Memory B cell (primary cell): ENCODE measurements around the gene ANKH.
A peak's percentile ranks its signal among the peaks of the same experiment; 100 is the strongest.

Experiments
- ATAC-seq: fragments of 150-1000 bp; cut with Tn5 transposase; 2 replicates; pipeline ENCODE4 v1.10.0; 2021; ENCODE audit warnings: low read depth, mild to moderate bottlenecking, moderate library complexity
- DNase-seq, 2 donors: peaks; one replicate each; pipeline ENCODE4 v3.0.0; 2022; ENCODE audit warnings: low spot score in 2 of 2
- H3K27ac Mint-ChIP-seq: one replicate; pipeline ENCODE4 v1.8.0; 2022; ENCODE audit warnings: mild to moderate bottlenecking, moderate library complexity, mixed read lengths
- H3K27me3 Mint-ChIP-seq: one replicate; pipeline ENCODE4 v1.8.0; 2022; ENCODE audit warnings: mixed read lengths
- H3K36me3 Mint-ChIP-seq: one replicate; pipeline ENCODE4 v1.8.0; 2022; ENCODE audit warnings: mild to moderate bottlenecking, mixed read lengths
- H3K4me1 Mint-ChIP-seq: one replicate; pipeline ENCODE4 v1.8.0; 2022; ENCODE audit warnings: mixed read lengths
- H3K4me3 Mint-ChIP-seq: one replicate; pipeline ENCODE4 v1.8.0; 2022; ENCODE audit warnings: mild to moderate bottlenecking, moderate library complexity, mixed read lengths
- H3K9me3 Mint-ChIP-seq: one replicate; pipeline ENCODE4 v1.8.0; 2022; ENCODE audit warnings: mixed read lengths

The ANKH gene

DNA sequence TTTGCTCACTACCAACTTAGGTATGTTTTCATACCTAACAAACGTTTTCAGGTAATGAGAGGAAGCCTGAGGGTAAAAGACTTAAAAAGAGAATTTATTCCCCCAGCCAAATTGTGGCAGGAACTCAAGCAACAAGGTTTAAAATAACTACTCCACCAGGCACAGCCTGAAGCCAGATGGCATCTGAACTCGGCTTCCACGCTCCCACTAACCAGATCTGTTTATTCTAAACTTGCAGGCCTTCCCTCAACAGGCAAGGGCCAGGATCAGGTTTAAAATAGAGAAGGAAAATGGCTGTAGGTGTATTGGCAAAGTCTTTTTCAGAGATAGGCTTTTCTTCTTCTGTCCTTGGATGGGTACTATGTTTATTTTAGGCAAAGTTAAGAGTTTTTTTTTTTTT, 117.6 kb downstream of the ANKH start:
- H3K27ac Mint-ChIP-seq: no peak overlapping the region
- H3K4me1 Mint-ChIP-seq: peaks cover 10% of the 10 kb centered on the region
- ATAC-seq (no peak), DNase-seq (no peak)
- H3K9me3 Mint-ChIP-seq: no peaks in the 10 kb centered on the region
- H3K4me3 Mint-ChIP-seq: no peak overlapping the region
- no peaks in the 10 kb centered on the region for H3K27me3 Mint-ChIP-seq
- H3K36me3 Mint-ChIP-seq: peaks cover 34% of the 10 kb centered on the region

DNA sequence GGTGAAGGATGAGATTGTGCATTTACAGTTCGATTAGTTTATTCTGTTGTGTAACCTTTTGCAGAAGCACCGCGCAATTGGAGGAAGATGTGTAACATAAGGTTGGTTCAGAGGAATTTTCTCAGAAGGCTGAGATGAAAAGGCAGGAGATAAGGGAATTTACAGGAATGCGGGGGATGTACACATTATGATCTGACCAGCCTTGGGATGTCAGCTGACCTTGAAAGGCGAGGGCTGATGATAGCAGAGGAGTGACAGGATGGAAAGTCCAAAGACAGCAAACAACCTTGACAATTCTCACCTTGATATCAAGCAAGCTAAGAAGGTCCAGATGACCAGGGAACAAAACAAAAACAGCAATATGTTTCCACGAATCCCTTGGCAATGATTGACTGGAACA, 118.3 kb downstream of the ANKH start:
- Mint-ChIP-seq H3K4me3 (no peak overlapping the region), H3K4me1 (peaks cover 10% of the 10 kb centered on the region), H3K27me3 (no peaks in the 10 kb centered on the region), H3K9me3 (no peaks in the 10 kb centered on the region), H3K36me3 (peaks cover 33% of the 10 kb centered on the region), H3K27ac (peak overlapping the region; percentile 2)
- no peak for DNase-seq
- no peak for ATAC-seq

DNA sequence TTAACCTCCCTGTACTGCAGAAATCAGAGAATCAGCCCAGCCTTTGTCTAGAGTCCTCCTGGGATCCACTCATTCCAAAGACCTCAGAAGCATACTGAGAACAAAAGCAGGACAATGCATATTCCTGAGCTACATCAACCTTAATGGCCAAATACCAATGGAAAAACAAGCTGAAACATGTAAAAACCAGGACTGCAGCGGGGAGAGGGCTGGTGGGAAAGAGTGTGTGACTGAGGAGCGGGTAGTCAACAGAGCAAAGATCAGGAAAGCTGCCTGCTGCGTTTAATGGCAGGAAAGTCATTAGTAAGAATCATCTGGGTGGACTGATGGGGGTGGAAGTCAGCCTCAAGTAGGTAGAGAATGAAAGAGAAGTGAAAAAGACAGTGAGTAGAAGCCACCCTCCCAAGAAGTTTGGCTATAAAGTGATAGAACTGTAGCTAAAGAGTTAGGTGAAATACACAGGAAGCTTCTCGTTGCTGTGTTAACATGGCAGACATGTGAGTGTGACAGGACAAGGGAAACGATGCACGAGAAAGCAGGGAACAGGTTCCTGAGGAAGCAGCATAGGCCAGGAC, 119.0 kb downstream of the ANKH start:
- no peak overlapping the region for H3K4me3 Mint-ChIP-seq
- no peak for DNase-seq
- peaks cover 33% of the 10 kb centered on the region for H3K36me3 Mint-ChIP-seq
- no peaks in the 10 kb centered on the region for H3K9me3 Mint-ChIP-seq
- peak overlapping the region; percentile 2 for H3K27ac Mint-ChIP-seq
- H3K27me3 Mint-ChIP-seq: no peaks in the 10 kb centered on the region
- H3K4me1 Mint-ChIP-seq: peaks cover 10% of the 10 kb centered on the region
- no peak for ATAC-seq

DNA sequence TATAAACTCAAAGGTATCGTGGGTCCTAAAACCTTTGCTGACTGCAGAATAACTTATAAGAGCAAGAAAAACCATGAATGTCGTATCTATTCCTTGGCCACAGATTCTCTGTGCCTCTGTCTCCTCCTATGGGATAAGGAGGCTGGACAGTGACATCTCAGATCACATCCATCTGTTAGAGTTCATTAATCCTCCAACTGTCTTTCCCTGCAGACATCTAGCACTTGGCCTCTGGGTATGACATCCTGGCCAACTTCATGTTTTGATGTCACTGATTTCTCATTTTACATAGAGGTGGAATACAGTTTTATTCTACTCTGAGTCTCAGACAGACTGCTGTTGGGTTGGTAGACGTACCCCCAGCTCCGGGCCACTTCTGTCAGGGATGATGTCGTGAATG, 120.9 kb downstream of the ANKH start:
- Mint-ChIP-seq H3K9me3 (no peaks in the 10 kb centered on the region), H3K36me3 (peaks cover 29% of the 10 kb centered on the region), H3K27ac (no peak overlapping the region), H3K4me1 (peaks cover 13% of the 10 kb centered on the region), H3K27me3 (no peaks in the 10 kb centered on the region), H3K4me3 (no peak overlapping the region)
- no peak for ATAC-seq
- no peak for DNase-seq

- H3K27ac Mint-ChIP-seq: no peak overlapping the region
- H3K9me3 Mint-ChIP-seq: no peaks in the 10 kb centered on the region
- peaks cover 27% of the 10 kb centered on the region for H3K36me3 Mint-ChIP-seq
- no peaks in the 10 kb centered on the region for H3K27me3 Mint-ChIP-seq
- no peak overlapping the region for H3K4me3 Mint-ChIP-seq
- peaks cover 20% of the 10 kb centered on the region for H3K4me1 Mint-ChIP-seq
- DNase-seq (no peak), ATAC-seq (no peak)
These were observed 121.9 kb downstream of the ANKH start for GRCh38 chr5:14749579-14750101.

DNA sequence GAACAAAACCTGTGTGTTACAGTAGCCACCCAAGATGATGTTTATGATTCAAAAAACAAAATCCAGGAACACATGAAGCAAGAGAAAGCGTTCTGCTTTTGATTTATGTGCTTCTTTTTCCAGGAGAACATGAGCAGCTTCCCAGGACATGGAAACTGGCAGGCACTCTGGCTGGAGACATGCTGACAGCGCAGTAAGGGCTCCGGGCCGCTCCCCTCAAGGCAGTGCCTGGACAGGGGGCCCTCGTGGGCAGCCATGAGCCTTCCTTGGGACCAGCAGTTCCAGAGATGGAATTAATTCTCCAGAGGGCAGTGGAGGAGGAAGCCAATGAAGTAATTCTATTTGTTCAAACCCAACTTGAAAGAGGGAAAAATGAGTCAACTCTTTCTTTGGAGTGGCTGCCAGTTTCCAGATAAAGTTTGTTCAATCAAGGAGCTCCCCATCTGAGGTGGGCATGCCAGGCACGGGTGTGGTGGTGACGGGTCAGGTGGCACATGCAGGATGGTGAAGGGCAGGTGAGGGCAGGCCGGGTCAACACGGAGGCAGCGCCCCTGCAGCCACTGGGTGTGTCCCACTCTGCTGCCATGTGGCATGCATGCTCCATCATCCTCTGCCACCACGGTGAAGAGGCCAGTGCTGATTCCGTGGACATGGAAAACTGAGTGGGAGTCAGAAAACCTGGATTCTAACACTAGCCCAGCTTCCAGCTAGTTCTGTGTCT, 123.2 kb downstream of the ANKH start:
- Mint-ChIP-seq H3K36me3 (peaks cover 22% of the 10 kb centered on the region), H3K27ac (no peak overlapping the region), H3K4me1 (peaks cover 26% of the 10 kb centered on the region), H3K4me3 (no peak overlapping the region), H3K27me3 (no peaks in the 10 kb centered on the region), H3K9me3 (no peaks in the 10 kb centered on the region)
- ATAC-seq (no peak), DNase-seq (no peak)

- Mint-ChIP-seq H3K36me3 (peaks cover 21% of the 10 kb centered on the region), H3K27ac (peak overlapping the region; percentile 35), H3K9me3 (no peaks in the 10 kb centered on the region), H3K4me3 (peak overlapping the region; percentile 71), H3K27me3 (no peaks in the 10 kb centered on the region), H3K4me1 (peaks cover 16% of the 10 kb centered on the region)
- ATAC-seq: peak; percentile 73
- no peak for DNase-seq
These were observed 125.8 kb downstream of the ANKH start for GRCh38 chr5:14745753-14746152.

DNA sequence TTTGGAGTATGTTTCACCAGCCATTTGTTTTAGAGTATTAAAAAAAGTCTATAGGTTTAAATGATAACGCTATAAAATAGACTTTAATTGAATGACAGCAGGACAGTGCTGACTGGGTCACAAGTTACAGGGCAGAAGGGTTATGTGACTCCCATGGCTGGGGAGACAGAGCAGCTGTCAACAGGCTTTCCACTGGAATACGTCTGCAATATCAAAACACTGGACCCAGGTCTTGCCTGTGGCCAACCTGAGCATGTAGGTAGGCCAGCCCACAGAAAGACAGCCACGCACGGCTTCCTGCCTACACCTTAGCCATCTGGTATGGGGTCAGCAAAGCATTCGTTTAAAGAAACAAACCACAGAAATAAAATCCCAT, 126.4 kb downstream of the ANKH start:
- Mint-ChIP-seq H3K4me1 (peaks cover 16% of the 10 kb centered on the region), H3K27me3 (no peaks in the 10 kb centered on the region), H3K9me3 (no peaks in the 10 kb centered on the region), H3K27ac (peak overlapping the region; percentile 35), H3K4me3 (peak overlapping the region; percentile 48), H3K36me3 (peaks cover 16% of the 10 kb centered on the region)
- ATAC-seq (no peak), DNase-seq (no peak)

- Mint-ChIP-seq H3K36me3 (peaks cover 11% of the 10 kb centered on the region), H3K27ac (peak overlapping the region; percentile 35), H3K27me3 (no peaks in the 10 kb centered on the region), H3K9me3 (no peaks in the 10 kb centered on the region), H3K4me3 (peak overlapping the region; percentile 48), H3K4me1 (peaks cover 16% of the 10 kb centered on the region)
- DNase-seq (no peak), ATAC-seq (peak; percentile 63)
These were observed 127.0 kb downstream of the ANKH start for GRCh38 chr5:14744296-14745187.

DNA sequence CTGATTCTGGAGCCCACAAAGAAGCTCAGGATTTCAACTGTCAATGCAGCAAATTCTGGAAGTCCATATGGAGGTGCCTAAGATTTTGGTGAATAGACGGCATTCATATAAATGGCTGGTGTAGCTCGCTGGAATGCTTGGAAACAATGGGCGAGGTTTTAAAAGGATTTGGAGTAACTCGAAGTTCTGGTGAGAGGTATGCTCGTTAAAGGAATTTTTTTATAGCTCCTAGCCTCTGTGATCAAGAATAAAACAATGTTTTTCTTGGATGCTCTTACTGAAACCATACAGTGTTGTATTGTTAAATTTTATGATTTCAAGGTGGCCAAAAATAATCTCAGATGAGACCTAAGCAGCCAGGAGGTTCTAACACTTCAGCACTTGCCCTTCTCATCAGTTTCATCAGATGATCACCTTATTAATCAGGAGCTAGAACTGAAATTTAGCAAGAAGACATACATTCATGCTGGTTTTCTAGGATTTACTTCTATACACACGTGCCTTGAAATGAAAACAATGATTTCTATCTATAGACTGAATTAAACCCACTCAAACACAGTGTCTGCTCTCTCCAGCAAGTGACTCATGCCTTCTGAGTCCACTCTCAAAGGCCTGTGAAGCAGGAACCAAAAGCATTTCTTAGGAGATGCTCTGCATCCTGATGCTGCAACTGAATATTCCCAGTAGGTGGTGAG, 127.8 kb downstream of the ANKH start:
- Mint-ChIP-seq H3K27ac (peak overlapping the region; percentile 19), H3K4me1 (peaks cover 16% of the 10 kb centered on the region), H3K4me3 (peak overlapping the region; percentile 19), H3K27me3 (no peaks in the 10 kb centered on the region), H3K36me3 (peaks cover 12% of the 10 kb centered on the region), H3K9me3 (no peaks in the 10 kb centered on the region)
- DNase-seq (no peak), ATAC-seq (no peak)

DNA sequence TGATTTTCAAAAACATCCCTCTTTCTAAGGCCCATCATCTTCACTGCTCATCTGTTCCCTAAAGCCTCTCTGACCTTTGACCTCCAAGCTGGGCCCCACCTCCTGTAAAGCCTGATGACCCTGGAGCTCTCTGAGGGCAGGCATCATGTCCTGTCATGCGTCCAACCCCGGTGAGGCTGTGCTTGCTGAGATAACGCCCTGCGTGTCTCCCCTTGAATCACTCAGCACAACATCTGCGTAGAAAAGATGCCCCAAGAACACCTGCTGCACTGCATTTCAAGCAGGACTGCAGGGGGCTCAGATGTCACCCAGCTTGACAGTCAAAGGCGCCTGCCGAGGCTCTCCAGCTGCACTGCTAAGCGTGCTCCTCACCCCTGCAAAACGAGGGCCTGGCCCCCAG, 129.1 kb downstream of the ANKH start:
- peaks cover 13% of the 10 kb centered on the region for H3K36me3 Mint-ChIP-seq
- no peak for DNase-seq
- H3K9me3 Mint-ChIP-seq: no peaks in the 10 kb centered on the region
- peaks cover 16% of the 10 kb centered on the region for H3K4me1 Mint-ChIP-seq
- no peak for ATAC-seq
- H3K27ac Mint-ChIP-seq: no peak overlapping the region
- H3K27me3 Mint-ChIP-seq: no peaks in the 10 kb centered on the region
- no peak overlapping the region for H3K4me3 Mint-ChIP-seq

DNA sequence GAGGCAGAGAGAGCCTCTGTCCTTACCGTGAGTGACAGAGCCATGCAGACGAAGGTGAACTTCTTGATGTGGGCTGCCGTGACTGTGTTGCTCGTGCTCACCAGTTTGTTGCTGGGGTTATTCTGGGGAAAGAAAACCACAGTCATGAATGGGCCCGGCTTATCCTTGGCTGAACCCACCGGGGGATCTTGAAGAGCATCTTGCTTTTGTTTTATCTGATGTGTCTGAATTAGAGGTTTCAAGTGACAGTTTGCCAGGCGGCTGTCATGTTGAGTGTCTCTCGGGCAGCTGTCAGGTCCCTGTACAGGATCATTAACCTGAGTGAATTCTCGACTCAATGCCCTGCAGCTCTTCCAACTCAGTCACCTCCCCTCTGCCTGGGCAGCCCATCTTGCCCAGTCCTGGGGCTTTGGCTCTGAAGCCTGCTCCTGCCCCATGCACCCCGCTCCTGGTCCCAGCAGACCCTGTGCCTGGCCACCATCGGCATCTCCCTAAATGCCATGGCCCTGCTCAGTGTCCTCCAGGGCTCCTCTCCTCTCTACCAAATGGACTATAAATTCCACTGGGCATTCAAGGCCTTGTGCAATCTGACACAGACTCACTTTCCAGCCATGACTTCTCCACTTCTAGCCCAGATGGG, 129.7 kb downstream of the ANKH start:
- ATAC-seq: no peak
- DNase-seq: no peak
- Mint-ChIP-seq H3K4me3 (no peak overlapping the region), H3K27me3 (no peaks in the 10 kb centered on the region), H3K4me1 (peaks cover 16% of the 10 kb centered on the region), H3K27ac (no peak overlapping the region), H3K9me3 (no peaks in the 10 kb centered on the region), H3K36me3 (peaks cover 13% of the 10 kb centered on the region)

- Mint-ChIP-seq H3K4me1 (peaks cover 16% of the 10 kb centered on the region), H3K4me3 (no peak overlapping the region), H3K9me3 (no peaks in the 10 kb centered on the region), H3K27ac (no peak overlapping the region), H3K36me3 (peaks cover 17% of the 10 kb centered on the region), H3K27me3 (no peaks in the 10 kb centered on the region)
- DNase-seq (no peak), ATAC-seq (no peak)
These were observed 130.4 kb downstream of the ANKH start for GRCh38 chr5:14741131-14741530.
